NB4 (cell line): ENCODE results near the gene NOC2L.

Experiments
- MYC ChIP-seq: IDR thresholded peaks from 2 replicates; pipeline ENCODE4 v1.6.1; 2011; ENCODE audit warnings: low read depth, low read length
- POLR2A ChIP-seq: IDR thresholded peaks from 2 replicates; pipeline ENCODE4 v1.6.1; 2011; ENCODE audit warnings: mild to moderate bottlenecking; ENCODE audit not compliant: insufficient read length; ENCODE audit errors: extremely low read depth
- TF ChIP-seq, protein P1 (sequence below): IDR thresholded peaks from one replicate; pipeline ENCODE4 v1.5.1; 2012; ENCODE audit warnings: low read depth, low read length

DNA sequence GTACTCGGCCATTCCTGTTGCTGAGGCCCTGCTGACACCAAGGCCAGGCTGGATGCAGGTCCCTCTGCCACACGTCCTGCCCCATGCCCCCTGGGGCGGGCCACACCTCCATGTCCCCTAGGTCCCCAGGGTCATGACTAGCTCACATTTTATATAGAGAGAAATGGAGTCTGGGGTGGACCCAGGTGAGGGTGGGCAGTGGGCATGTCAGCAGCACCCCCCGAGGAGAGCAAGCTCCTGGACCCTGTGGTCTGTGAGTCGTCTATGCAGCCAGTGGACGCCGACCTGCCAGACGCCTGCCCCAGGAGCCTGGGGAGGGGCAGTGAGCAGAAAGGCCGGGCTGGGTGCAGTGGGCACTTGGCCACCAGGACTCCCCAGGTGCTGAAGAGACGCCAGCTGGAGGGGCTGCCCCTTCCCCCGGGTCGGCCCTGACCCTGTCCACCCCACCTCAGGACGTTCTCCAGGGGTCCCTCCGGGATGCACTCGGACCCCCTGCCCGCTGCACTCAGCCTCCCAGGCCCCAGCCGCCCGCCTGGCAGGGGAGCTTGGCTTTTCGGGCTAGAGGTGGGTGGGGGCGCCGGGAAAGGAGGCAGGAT, 19.4 kb downstream of the NOC2L start:
- TF ChIP-seq MYC (no peak), POLR2A (no peak)
- TF ChIP-seq, protein P1, sequence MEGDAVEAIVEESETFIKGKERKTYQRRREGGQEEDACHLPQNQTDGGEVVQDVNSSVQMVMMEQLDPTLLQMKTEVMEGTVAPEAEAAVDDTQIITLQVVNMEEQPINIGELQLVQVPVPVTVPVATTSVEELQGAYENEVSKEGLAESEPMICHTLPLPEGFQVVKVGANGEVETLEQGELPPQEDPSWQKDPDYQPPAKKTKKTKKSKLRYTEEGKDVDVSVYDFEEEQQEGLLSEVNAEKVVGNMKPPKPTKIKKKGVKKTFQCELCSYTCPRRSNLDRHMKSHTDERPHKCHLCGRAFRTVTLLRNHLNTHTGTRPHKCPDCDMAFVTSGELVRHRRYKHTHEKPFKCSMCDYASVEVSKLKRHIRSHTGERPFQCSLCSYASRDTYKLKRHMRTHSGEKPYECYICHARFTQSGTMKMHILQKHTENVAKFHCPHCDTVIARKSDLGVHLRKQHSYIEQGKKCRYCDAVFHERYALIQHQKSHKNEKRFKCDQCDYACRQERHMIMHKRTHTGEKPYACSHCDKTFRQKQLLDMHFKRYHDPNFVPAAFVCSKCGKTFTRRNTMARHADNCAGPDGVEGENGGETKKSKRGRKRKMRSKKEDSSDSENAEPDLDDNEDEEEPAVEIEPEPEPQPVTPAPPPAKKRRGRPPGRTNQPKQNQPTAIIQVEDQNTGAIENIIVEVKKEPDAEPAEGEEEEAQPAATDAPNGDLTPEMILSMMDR = no peak
